T-helper 22 cell (primary cell): ENCODE measurements around the gene TPCN2.
"Not testable (repeated sequence)": the region's sequence is repeated elsewhere in the genome, so short reads cannot be mapped to it uniquely, and the experiment has no call there.

Source experiments
- DNase-seq: peaks from one replicate; pipeline ENCODE4 v3.0.0-alpha.2; 2020; ENCODE audit warnings: low read depth

Gene TPCN2

DNA sequence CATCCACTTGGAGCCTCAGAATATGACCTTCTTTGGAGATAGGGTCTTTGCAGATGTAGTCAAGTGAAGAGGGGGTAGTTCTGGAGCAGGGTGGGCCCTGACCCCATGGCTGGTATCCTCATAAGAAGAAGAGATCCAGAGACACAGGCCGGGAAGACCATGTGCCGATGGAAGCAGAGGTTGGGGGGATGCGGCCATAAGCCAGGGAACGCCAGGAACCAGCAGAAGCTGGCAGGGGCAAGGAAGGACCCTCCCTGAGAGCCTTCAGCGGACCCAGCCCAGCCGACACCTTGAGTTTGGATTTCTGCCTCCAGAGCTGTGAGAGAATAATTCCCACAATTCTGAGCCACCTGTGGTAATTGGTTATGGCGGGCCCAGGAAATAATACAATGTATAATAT, 80.9 kb downstream of the TPCN2 start:
- DNase-seq = no peak

DNA sequence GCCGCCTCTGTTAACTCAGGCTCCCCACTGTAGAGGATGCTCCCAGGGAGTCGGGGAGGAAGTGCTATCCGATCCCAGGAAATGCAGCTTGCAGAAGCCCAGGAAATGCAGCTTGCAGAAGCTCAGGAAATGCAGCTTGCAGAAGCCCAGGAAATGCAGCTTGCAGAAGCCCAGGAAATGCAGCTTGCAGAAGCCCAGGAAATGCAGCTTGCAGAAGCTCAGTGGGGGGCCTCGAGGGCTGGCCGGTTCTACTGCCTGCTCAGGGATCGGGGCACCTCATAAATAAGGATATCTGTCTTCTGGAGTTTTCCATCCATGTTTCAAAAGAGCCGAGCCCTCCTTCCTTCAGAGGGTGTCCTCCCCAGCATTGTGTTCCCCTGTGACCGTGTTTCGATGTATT, 81.9 kb downstream of the TPCN2 start:
- DNase-seq = no peak

DNA sequence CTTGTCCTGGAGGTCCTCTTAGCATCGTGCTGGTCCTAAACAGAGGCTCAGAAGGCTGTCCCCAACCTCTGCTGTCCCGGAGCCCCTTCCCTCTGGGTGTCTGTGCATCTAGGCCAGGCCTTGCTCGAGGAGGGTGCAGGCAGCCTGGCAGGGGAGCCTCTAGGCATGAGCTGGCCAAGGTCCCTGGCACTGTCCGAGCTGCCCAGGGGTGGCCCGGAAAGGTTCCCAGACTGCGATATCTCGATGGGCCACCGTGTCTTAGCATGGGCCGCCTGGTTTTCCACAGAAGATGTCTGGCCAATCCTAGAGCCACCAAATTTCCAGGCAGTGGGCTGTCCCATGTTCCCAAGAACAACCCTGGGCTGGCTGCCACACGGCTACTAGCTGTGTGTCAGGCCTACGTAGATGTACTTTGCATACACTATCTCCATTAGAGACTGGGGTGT, 82.4 kb downstream of the TPCN2 start:
- DNase-seq = no peak

DNA sequence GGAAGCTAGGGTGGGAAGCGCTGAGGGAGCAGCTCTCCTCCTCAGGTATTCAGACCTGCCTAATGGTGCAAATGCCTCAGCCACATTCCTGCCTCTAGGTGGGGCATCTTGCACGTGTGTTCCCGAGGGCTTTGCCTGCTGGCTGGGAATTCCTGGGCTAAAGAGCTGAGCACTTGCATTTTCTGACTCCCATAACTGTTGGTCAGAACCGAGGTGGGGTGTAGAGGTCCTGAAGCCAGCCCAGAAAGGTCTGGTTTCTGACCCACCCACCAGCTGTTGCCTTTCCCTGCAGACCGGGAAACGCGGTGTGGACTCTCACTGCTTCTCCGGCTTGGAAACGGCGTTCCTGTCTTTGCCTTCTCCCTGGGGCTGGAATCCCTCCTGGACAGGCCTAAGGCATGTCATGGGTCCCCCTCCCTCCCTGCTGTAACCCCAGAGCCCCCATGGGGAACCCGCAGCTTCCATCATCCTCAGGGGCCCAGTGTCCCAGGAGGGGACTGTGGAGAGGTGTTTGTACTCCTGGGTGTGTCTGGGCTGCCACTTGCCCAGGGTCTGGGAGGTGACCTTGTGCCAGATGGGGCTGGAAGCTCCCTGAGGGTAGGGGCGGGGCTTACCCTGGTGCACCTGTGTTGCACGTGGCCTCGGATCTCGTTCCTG, 83.0 kb downstream of the TPCN2 start:
- no peak for DNase-seq

DNA sequence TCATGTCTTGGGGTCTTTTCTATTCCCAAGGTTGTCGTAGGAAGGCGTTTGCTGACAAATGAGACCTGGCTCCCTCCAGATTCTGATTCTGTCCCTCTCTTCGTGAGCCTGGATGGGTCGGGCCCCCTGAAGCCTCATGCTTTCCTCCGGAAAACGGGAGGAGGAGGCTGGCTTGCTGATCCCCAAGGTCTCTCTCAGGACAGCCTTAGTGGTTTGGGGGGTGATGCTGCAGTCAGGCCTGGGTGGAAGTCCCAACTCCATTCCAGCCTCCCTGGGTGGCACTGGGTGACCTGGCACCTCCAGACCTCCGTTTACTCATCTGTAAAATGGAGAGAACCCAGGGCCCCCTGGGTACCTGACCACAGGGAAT, 83.6 kb downstream of the TPCN2 start:
- DNase-seq = no peak

DNA sequence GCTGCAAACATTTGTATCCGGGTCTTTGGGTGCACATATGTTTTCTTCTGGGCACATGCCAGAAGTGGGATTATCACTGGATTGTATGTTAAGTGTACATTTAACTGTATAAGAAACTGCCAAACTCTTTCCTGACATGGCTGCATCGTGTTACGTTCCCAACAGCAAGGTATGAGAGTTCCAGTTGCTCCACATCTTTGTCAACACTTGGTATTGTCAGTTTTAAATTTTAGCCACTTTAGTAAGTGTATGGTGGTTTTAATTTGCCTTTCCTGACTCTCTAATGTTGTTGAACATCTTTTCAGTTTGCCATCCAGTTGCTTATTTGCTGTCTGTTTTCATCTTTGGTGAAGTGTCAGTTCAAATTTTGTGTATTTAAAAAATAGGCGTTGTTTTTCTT, 84.5 kb downstream of the TPCN2 start:
- DNase-seq = no peak

DNA sequence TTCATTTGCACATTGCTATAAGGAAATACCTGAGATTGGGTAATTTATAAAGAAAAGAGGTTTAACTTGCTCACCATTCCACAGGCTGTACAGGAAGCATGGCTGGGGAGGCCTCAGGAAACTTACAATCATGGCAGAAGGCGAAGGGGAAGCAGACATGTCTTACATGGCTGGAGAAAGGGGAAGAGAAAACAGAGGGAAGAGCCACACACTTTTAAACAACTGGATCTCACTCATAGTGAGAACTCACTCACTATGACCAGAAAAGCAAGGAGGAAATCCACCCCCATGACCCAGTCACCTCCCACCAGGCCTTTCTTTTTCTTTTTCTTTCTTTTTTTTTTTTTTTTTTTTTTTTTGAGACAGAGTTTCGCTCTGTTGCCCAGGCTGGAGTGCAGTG, 85.5 kb downstream of the TPCN2 start:
- DNase-seq = not testable (repeated sequence)

DNA sequence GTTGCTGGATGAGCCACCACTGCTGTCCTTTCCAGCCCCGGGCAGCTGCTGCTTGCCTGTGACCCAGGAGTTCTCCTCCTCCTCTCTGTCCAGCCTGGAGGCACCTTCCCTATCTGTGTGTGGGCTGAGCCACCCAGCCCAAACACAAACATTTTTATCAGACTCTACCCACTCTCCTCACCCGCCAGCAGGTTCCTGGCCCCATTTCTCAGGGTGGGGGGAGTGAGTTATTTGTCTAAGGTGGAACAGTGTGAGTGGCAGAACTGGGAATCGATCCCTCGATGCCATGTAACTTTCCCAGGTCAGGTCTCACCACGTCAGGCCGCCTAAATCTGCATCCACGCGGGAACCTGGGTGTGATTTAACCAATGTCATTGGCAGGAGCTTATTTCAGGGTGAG, 86.2 kb downstream of the TPCN2 start:
- DNase-seq = no peak

DNA sequence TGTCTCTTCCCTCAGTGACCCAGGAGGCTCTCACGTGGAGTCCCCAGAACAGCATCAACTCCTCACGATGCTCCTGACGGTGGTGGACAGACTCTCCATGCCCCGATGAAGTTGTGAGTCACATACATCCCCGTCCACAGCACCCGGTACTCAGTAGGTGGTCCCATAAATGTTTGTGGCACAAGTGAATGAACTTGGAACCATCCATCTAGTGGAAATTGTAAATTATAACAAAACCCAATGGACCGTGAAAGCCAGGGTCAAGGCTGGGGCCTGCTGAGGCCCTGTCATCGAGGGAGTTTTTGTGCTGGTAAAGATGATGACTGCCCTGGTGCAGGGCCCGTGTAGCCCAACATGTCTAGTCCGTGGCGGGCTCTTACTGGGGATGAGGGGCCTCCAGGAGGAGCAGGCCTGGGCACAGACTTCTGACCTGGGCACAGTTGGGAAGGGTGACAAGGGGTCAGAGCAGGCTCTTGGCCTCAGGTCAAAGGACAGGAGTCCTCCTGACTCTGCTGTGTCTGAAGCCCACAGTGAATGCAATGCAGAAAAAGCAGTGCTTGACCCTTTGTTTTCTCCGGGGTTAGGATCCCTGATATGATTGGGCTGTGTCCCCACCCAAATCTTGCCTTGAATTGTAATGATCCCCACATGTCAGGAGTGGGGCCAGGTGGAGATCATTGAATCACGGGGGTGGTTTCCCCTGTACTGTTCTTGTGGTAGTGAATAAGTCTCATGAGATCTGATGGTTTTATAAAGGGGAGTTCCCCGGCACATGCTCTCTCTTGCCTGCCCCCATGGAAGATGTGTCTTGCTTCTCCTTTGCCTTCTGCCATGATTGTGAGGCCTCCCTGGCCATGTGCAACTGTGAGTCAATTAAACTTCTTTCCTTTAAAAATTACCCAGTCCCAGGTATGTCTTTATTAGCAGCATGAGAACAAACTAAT, 87.0 kb downstream of the TPCN2 start:
- DNase-seq = no peak

DNA sequence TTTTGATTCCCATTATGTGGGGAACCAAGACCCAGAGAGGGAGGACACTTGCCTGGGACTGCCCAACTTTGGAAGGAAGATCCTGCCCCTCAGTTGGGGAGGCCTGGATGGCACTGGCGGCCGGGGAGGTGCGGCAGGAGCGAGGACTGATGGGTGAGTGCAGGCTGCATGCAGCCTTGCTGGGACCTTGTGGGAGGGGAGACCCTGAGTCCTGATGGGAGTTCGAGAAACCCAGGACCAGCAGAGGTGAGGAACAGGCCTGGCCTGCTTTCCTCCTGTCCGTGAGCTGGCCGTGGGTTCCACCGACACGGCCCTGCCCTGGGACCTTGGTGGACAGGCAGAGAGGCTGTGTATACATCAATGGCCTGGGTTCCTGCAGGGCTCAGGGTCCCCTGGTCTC, 87.7 kb downstream of the TPCN2 start:
- no peak for DNase-seq

DNA sequence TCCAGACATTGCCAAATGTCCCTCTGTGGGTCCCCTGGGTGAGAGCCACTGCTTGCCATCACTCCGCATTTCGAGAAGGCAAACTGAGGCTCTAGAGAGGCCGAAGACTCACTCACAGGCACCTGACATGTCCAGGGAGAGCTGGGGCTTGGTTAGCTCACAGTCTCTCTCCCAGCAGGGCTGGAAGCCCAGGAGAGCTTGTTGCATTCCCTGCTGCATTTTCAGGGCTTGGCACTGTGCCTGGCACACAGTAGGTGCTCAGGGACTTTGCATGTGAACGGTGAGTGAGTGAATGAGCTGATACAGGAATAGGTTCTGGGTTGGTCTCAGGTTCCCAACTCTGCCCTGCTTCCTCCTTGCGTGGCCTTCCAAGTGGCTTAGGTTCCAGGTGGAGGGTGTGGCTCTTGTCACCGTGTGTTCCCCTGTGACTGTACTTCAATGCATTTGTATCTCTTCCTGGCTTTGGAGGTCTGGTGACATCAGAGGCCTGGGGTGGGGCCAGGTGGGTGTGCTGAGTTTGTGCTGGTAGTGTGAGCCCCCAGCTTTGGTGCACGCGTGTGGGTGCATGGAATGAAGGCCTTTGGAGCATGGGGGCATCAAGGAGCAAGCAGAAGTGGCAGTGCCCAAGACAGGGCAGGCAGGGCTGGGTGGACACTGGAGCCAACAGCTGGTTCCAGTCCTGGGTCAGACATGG, 88.6 kb downstream of the TPCN2 start:
- no peak for DNase-seq

DNA sequence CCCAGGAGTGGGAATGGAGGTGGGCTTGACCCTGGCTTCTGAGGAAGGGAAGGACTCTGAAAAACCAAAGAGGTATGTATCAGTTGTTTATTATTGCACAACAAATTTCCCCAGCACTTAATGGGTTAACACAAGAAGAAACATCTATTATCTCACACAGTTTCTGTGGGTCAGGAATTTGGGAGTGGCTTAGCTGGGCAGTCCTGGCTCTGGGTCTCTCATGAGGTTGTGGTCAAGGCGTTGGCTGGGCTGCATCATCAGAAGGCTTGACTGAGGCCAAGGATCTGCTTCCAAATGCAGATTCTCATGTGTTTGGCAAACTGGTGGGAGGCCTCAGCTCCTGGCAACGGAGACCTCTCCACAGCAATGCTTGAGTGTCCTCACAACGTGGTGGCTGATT, 89.5 kb downstream of the TPCN2 start:
- no peak for DNase-seq

DNA sequence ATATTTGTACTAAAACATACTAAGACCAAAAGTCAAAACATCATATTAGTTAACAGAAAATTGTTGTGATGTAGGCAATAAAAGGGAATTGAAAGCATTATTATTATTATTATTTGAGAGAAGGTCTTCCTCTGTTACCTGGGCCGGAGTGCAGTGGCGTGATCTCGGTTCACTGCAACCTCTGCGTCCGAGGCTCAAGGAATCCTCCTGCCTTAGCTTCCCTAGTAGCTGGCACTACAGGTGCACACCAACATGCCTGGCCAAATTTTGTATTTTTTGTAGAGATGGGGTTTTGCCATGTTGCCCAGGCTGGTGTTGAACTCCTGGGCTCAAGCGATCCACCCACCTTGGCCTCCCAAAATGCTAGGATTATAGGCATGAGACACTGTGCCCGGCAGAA, 91.4 kb downstream of the TPCN2 start:
- DNase-seq = not testable (repeated sequence)

DNA sequence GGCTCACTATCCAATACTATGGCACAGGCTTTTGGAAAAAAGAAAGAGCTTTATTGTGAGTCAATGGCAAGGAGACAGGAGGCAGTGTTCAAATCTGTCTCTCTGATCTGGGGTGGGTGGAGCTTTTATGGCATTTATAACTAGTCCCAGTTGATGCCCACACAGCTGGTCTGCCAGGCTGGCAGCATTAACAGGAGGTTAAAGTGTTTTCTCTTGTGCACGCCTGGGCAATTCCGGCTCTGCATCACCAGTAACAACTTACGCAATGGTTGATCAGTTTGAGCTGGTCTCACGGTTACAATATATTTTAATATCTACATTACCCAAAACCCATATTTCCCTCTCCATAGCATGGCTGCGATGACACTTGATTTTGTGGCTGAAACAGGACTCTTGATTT, 91.9 kb downstream of the TPCN2 start:
- no peak for DNase-seq

DNA sequence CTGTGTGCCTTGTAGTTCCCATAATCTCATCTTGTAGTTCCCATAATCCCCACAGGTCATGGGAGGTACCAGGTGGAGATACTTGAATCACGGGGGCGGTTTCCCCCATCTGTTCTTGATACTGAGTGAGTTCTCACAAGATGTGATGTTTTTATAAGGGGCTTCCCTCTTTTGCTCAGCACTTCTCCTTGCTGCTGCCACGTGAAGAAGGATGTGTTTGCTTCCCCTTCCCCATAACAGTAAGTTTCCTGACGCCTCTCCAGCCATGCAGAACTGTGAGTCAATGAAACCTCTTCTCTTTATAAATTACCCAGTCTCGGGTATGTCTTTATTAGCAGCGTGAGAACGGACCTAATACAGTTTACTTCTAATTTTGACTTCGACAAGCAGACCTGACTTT, 93.0 kb downstream of the TPCN2 start:
- no peak for DNase-seq

DNA sequence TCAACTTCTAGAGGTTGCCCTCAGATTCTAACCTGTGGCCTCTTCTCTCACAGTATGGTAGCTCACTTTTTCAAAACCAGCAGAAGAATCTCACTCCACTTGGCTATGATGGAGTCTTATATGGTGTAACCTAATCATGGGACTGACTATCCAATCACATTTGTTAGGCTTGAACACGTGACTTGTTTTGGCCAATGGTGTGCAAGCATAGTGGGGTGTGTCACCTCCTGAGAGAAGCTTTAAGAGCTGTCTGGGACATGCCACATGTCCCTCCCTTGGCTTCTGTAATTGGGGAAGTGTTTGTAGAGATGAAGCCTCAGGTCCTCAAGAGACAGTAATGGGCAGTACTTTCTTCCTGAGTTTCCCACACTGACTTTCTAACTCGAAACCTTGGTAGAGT, 94.2 kb downstream of the TPCN2 start:
- no peak for DNase-seq

DNA sequence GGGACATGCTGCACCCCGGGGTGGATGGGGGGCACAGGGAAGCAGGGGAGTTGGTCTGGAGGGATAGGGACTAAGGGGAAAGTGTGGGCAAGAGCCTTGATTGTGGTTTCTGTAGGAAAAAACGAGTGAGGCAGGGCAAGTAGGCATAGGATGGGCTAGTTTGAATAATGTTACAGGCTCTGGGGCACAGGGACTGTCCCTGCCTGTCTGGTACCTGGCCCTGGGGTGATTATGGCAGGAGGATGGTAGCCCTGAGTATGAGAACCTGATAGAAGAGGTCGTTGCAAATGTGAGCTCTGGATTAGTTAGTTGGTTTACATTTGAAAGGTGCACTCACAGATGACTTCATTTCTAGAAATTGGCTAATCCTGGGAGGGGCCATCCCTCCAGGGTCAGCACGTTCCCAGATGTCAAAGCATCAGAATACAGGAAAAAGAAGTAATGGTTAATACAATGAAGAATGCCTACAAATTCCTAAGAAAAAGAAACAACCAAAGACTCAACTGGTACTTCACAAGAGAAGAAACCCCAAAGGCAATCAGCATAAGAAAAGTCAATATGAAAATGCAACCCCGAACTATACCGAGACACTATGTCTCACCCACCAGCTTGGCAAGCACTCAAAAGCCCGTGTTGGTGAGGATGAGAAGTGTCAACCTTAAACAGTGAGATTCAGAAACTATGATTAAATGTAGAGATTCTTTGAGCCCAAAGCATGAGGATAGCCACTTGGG, 95.8 kb downstream of the TPCN2 start:
- DNase-seq = no peak

DNA sequence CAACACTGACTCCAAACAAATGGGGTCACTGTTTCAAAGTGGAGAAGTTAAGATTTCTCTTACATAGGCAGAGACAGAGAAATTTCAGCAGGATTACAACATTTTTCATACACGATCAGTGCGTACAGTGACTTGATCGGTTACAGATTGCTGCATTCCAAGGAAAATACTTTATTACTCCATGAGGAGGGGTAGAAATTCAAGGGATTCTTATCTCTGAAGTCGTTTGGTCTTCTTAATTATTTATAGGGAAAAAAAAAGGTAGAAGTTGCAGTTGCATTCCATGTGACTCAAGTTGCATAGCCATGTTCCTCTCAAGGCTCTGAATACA, 96.3 kb downstream of the TPCN2 start:
- no peak for DNase-seq

DNA sequence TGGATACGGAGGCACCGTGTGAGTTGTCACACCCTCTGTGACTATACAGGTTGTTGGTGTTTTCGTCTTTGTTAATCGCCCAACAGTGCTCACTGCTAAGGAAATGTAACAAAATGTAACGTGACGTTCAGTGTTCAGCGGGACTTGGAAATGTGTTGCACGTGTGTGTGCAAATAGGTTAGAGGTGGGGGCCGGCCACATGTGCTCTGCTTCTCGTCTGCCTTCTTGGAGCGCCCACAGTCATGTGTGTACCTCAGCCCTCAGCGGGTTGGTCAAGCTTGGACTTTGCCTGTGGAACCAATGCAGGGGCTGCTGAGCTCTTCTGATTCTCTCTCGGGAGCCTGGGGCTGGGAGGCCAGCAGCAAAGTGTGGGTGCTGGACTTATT, 99.6 kb downstream of the TPCN2 start:
- DNase-seq = no peak

DNA sequence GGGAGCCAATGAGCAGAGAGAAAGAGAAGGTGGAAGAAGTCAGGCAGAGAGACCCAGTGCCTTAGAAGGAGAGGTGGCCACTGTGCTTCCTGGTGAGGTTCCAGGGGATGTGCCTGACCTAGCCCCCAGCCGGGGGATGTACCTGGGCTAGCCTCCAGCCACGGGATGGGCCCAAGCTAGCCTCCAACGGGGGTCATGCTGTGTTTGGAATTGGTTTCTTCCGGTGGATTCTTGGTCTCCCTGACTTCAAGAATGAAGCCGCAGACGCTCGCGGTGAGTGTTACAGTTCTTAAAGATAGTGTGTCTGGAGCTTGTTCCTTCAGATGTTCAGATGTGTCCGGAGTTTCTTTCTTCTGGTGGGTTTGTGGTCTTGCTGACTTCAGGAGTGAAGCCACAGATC, 100.1 kb downstream of the TPCN2 start:
- no peak for DNase-seq

DNA sequence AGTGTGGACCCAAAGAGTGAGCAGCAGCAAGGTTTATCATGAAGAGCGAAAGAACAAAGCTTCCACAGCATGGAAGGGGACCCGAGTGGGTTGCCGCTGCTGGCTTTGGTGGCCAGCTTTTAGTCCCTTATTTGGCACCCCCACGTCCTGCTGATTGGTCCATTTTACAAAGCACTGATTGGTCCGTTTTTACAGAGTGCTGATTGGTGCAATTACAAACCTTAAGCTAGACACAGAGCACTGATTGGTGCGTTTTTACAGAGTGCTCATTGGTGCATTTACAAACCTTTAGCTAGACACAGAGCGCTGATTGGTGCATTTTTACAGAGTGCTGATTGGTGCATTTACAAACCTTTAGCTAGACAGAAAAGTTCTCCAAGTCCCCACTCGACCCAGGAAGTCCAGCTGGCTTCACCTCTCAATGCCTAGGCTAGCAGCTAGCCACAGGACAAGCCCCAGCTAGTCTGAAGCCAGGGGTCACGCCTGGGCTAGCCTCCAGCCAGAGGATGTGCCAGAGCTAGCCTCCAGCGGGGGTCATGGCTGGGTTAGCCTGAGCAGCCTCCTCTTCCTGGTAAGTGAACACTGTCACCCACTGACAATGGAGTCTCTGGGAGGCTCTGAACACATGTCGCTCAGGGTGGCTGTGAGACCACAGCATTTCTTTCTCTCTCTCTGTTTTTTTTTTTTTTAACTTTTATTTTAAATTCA, 100.8 kb downstream of the TPCN2 start:
- DNase-seq = not testable (repeated sequence)

DNA sequence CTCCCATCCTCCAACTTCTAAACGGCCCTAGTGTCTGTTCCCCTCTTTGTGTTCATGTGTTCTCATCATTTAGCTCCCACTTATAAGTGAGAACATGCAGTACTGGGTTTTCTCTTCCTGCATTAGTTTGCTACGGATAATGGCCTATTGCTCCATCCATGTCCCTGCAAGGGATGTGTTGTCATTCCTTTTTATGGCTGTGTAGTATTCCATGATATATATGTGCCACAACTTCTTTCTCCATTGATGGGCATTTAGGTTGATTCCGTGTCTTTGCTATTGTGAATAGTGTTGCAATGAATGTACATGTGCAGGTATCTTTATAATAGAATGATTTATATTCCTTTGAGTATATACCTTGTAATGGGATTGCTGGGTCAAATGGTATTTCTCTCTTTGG, 101.4 kb downstream of the TPCN2 start:
- no peak for DNase-seq
